Thyroid gland (tissue), 4 donors: ENCODE results near the gene HOXC4.

ENCODE experiments used
- POLR2A ChIP-seq, 2 donors: fragments of 450-650 bp; IDR thresholded peaks; one replicate each; pipeline ENCODE4 v1.6.1; 2017; ENCODE audit warnings: antibody characterized with exemption in 2 of 2, mild to moderate bottlenecking in 2 of 2, moderate library complexity in 1 of 2
- TF ChIP-seq, protein P1 (sequence below), 6 experiments: fragments of 200-600 bp in 3 of 6; fragments of 450-650 bp in 3 of 6; sonication (generic) in 3 of 6; IDR thresholded peaks; one replicate each; pipeline ENCODE4 v1.5.1; 2016 to 2019; ENCODE audit warnings: antibody characterized with exemption in 6 of 6, mild to moderate bottlenecking in 2 of 6, inconsistent platforms in 1 of 6, moderate library complexity in 1 of 6

DNA sequence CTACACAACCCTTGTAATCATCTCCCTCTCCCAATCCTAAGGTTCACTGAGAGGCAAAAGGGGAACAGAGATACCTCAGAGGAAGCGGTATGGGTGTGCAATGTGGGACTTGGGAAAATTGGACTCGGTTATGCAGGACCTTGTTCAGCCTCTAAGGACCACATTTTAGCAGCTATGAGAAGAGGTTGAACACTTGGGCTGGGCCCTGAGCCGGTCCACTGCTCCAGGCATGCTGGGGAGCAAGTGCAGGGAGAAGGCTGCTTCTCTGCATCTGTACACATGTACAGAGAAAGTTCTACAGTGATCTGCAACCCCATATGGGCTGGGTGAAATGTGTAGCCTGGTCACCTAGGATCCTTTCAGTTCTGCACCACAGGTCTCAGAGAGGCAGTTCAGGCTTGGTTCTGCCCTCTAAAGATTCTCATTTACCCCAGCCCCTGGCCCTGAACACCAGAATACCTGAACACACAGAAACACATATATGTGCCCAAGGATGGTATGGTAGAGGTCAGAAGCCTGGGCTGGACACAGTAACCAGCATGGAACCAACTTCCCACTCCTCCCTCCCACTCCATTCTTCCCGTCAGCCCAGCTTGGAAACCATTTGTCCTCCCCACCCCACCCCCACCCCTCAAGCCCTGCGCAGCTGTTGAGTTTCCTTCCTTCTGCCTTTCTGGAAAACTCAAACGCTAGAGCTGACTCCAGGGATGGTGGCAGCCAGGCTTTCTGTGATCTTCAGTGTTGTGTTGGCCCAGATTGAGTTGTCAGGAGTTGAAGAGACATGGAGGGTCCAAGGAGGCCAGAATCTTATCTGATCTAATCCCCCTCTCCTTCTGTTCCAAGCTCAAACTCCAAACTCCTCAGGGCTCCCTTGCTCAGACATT is 10.4 kb upstream of the HOXC4 start:
- TF ChIP-seq, protein P1, sequence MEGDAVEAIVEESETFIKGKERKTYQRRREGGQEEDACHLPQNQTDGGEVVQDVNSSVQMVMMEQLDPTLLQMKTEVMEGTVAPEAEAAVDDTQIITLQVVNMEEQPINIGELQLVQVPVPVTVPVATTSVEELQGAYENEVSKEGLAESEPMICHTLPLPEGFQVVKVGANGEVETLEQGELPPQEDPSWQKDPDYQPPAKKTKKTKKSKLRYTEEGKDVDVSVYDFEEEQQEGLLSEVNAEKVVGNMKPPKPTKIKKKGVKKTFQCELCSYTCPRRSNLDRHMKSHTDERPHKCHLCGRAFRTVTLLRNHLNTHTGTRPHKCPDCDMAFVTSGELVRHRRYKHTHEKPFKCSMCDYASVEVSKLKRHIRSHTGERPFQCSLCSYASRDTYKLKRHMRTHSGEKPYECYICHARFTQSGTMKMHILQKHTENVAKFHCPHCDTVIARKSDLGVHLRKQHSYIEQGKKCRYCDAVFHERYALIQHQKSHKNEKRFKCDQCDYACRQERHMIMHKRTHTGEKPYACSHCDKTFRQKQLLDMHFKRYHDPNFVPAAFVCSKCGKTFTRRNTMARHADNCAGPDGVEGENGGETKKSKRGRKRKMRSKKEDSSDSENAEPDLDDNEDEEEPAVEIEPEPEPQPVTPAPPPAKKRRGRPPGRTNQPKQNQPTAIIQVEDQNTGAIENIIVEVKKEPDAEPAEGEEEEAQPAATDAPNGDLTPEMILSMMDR (IDR thresholded peaks at IDR 0.05) = no peak
- no peak for TF ChIP-seq POLR2A (IDR thresholded peaks at IDR 0.05)
